SK-N-MC (cell line): ENCODE results near the gene DNLZ.

ENCODE experiments used
- DNase-seq: peaks from one replicate; pipeline ENCODE4 v3.0.0-alpha.2; 2011; ENCODE audit warnings: low read depth, low spot score
- H3K27ac ChIP-seq: fragments of 200-600 bp; sonication (generic); 2 replicates; pipeline ENCODE4 v1.5.1; 2016; ENCODE audit warnings: mixed run types
- H3K36me3 ChIP-seq: fragments of 200-600 bp; sonication (generic); 2 replicates; pipeline ENCODE4 v1.6.1; 2017; ENCODE audit warnings: antibody characterized with exemption, low read length, mixed read lengths; ENCODE audit not compliant: insufficient read depth
- H3K4me3 ChIP-seq: fragments of 200-600 bp; sonication (generic); 2 replicates; pipeline ENCODE4 v1.5.1; 2016
- H3K9ac ChIP-seq: fragments of 200-600 bp; sonication (generic); 2 replicates; pipeline ENCODE4 v1.8.0; 2017; ENCODE audit warnings: mixed run types, mixed read lengths; ENCODE audit not compliant: insufficient read length
- H3K9me3 ChIP-seq: fragments of 200-600 bp; sonication (generic); 2 replicates; pipeline ENCODE4 v1.6.1; 2017; ENCODE audit warnings: low read depth, mild to moderate bottlenecking, antibody characterized with exemption, low read length, moderate library complexity, mixed read lengths
- EZH2 ChIP-seq: fragments of 200-600 bp; sonication (generic); IDR thresholded peaks from one replicate; pipeline ENCODE4 v1.6.1; 2017; ENCODE audit warnings: antibody characterized with exemption
- FOXP2 ChIP-seq: optimal IDR thresholded peaks from 2 replicates; pipeline ENCODE3; 2011; ENCODE audit warnings: mild to moderate bottlenecking, moderate library complexity; ENCODE audit not compliant: insufficient read depth; ENCODE audit errors: extremely low read length, control extremely low read depth
- POLR2AphosphoS5 ChIP-seq: IDR thresholded peaks from 2 replicates; pipeline ENCODE4 v1.6.1; 2012; ENCODE audit warnings: mild to moderate bottlenecking, low read depth, low read length, borderline replicate concordance

DNLZ gene

GRCh38 chr9:136318776-136319241 is 44.7 kb downstream of the DNLZ start:
- Histone ChIP-seq H3K36me3 (no peaks in the 10 kb centered on the region), H3K9me3 (no peaks in the 10 kb centered on the region), H3K4me3 (no peak overlapping the region), H3K9ac (no peak overlapping the region), H3K27ac (no peak overlapping the region)
- no peak for TF ChIP-seq POLR2AphosphoS5
- no peak for DNase-seq

GRCh38 chr9:136318111-136318775 is 45.3 kb downstream of the DNLZ start:
- DNase-seq: no peak
- Histone ChIP-seq H3K9ac (no peak overlapping the region), H3K27ac (no peak overlapping the region), H3K9me3 (no peaks in the 10 kb centered on the region), H3K36me3 (no peaks in the 10 kb centered on the region), H3K4me3 (no peak overlapping the region)
- TF ChIP-seq POLR2AphosphoS5: no peak
- no peak for TF ChIP-seq FOXP2
- TF ChIP-seq EZH2: no peak

DNA sequence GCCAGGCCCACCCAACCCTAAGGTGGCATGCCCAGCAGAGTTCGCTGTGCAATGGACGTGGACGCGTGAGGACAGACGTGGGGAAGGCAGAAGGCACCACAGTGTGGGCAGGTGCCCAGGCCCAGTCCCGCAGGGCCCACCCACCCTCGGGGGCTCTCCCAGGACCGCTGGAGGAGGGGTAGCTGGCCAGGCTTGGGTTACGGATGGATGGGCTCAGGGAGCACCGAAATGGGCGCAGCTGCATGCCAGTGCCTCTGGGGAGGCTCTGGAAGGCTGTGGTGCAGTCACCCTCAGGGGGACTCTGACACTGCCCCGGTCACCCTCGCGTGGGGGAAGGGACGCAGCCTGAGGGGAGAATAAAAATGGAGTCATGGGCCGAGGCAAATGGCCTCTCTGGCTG is 45.8 kb downstream of the DNLZ start:
- Histone ChIP-seq H3K27ac (no peak overlapping the region), H3K9ac (no peak overlapping the region), H3K4me3 (no peak overlapping the region), H3K36me3 (no peaks in the 10 kb centered on the region), H3K9me3 (no peaks in the 10 kb centered on the region)
- no peak for TF ChIP-seq EZH2
- no peak for DNase-seq

GRCh38 chr9:136316896-136317676 is 46.5 kb downstream of the DNLZ start:
- Histone ChIP-seq H3K4me3 (no peak overlapping the region), H3K9me3 (no peaks in the 10 kb centered on the region)

DNA sequence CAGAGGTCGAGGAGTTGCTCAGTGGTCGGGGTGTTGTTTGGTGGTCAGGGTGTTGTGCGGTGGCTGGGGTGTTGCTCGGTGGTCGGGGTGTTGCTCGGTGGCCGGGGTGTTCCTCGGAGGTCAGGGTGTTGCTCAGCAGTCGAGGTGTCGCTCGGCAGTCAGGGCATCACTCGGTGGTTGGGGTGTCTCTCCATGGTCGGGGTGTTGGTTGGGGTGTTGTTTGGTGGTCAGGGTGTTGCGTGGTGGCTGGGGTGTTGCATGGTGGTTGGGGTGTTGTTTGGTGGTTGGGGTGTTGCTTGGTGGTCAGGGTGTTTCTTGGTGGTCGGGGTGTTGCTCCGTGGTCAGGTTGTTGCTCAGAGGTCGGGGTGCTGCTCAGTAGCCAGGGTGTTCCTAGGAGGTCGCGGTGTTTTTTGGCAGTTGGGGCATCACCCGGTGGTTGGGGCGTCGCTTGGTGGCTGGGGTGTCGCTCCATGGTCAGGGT is 47.2 kb downstream of the DNLZ start:
- no peak for TF ChIP-seq EZH2
- no peak for TF ChIP-seq FOXP2
- no peak for TF ChIP-seq POLR2AphosphoS5
- Histone ChIP-seq H3K9ac (no peak overlapping the region), H3K36me3 (no peaks in the 10 kb centered on the region), H3K27ac (no peak overlapping the region), H3K9me3 (no peaks in the 10 kb centered on the region), H3K4me3 (no peak overlapping the region)
- no peak for DNase-seq

More at GRCh38 chr9:136316896-136317676, 46.5 kb downstream of the DNLZ start:
- Histone ChIP-seq H3K27ac (no peak overlapping the region), H3K36me3 (no peaks in the 10 kb centered on the region), H3K9ac (no peak overlapping the region)
- no peak for DNase-seq
- TF ChIP-seq FOXP2 (no peak), EZH2 (no peak), POLR2AphosphoS5 (no peak)

GRCh38 chr9:136314944-136315343 is 48.6 kb downstream of the DNLZ start:
- TF ChIP-seq POLR2AphosphoS5: no peak
- TF ChIP-seq FOXP2: no peak
- TF ChIP-seq EZH2: no peak

DNA sequence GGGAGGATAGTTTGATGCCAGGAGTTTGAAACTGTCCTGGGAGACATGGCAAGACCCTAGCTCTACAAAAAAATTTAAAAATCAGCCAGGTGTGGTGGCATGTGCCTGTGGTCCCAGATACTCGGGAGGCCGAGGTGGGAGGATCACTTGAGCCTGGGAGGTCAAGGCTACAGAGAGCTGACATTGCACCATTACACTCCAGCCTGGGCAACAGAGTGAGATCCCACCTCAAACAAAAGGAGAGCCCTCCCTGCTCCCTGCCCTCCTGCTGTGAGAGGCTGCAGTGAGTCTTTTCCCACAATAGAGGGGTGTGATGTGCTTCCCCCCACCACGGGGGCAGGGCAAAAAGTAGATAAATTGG is 49.5 kb downstream of the DNLZ start:
- H3K9me3 ChIP-seq: no peaks in the 10 kb centered on the region
- no peaks in the 10 kb centered on the region for H3K36me3 ChIP-seq
- H3K9ac ChIP-seq: no peak overlapping the region
- H3K27ac ChIP-seq: no peak overlapping the region
- no peak overlapping the region for H3K4me3 ChIP-seq
- TF ChIP-seq EZH2 (no peak), POLR2AphosphoS5 (no peak), FOXP2 (no peak)
- no peak for DNase-seq

More at GRCh38 chr9:136314944-136315343, 48.6 kb downstream of the DNLZ start:
- no peak for DNase-seq
- no peaks in the 10 kb centered on the region for H3K36me3 ChIP-seq
- H3K9me3 ChIP-seq: no peaks in the 10 kb centered on the region
- H3K9ac ChIP-seq: no peak overlapping the region
- no peak overlapping the region for H3K4me3 ChIP-seq
- H3K27ac ChIP-seq: no peak overlapping the region

GRCh38 chr9:136313111-136314055 is 50.2 kb downstream of the DNLZ start:
- Histone ChIP-seq H3K4me3 (no peak overlapping the region), H3K27ac (no peak overlapping the region), H3K9ac (no peak overlapping the region), H3K9me3 (no peaks in the 10 kb centered on the region), H3K36me3 (no peaks in the 10 kb centered on the region)
- DNase-seq: no peak
- no peak for TF ChIP-seq EZH2
- TF ChIP-seq POLR2AphosphoS5: no peak
- TF ChIP-seq FOXP2: no peak
